Astrocyte (in vitro differentiated cells and primary cell): Measurements from ENCODE around the gene CDH13. TPM values are rescaled to one million over a fixed set of nuclear protein-coding genes. Genes with fewer than 3 reads are reported as not detected.

Source experiments
- DNase-seq: peaks from one replicate; pipeline ENCODE4 v3.0.0-alpha.2; 2010; ENCODE audit warnings: low read depth
- FAIRE-seq: peaks from 2 replicates; lab custom pipeline; 2011; peaks lifted over from hg19 to GRCh38; lab: Jason Lieb, UNC
- H2AFZ ChIP-seq: 2 replicates; pipeline ENCODE4 v1.6.0; 2012; ENCODE audit warnings: low read depth, low read length, inconsistent platforms
- H3K27ac ChIP-seq: 2 replicates; pipeline ENCODE4 v1.5.1; 2011; ENCODE audit warnings: low read depth, low read length, inconsistent platforms
- H3K27me3 ChIP-seq: 2 replicates; pipeline ENCODE4 v1.6.0; 2011; ENCODE audit warnings: low read length, inconsistent platforms; ENCODE audit not compliant: insufficient read depth
- H3K36me3 ChIP-seq: 2 replicates; pipeline ENCODE4 v1.5.1; 2011; ENCODE audit warnings: low read length, inconsistent platforms; ENCODE audit not compliant: insufficient read depth
- H3K4me1 ChIP-seq: 2 replicates; pipeline ENCODE4 v1.5.1; 2011; ENCODE audit warnings: low read length, inconsistent platforms; ENCODE audit not compliant: insufficient read depth
- H3K4me2 ChIP-seq: 2 replicates; pipeline ENCODE4 v1.6.0; 2012; ENCODE audit warnings: low read length, inconsistent platforms
- H3K4me3 ChIP-seq: 2 replicates; pipeline ENCODE4 v1.5.1; 2011; ENCODE audit warnings: low read depth, mild to moderate bottlenecking, low read length, inconsistent platforms; ENCODE audit not compliant: insufficient read depth
- H3K79me2 ChIP-seq: 2 replicates; pipeline ENCODE4 v1.6.0; 2012; ENCODE audit warnings: mild to moderate bottlenecking, low read length, inconsistent platforms; ENCODE audit not compliant: insufficient read depth
- H3K9ac ChIP-seq: 2 replicates; pipeline ENCODE4 v1.6.0; 2012; ENCODE audit warnings: mild to moderate bottlenecking, low read length, inconsistent platforms
- H3K9me3 ChIP-seq: 2 replicates; pipeline ENCODE4 v1.5.1; 2012; ENCODE audit warnings: low read depth, mild to moderate bottlenecking, low read length, inconsistent platforms; ENCODE audit not compliant: insufficient read depth
- H4K20me1 ChIP-seq: 2 replicates; pipeline ENCODE4 v1.6.0; 2012; ENCODE audit warnings: low read length, inconsistent platforms; ENCODE audit not compliant: insufficient read depth
- H3K27ac Mint-ChIP-seq: one replicate; pipeline ENCODE4 v1.8.0; 2021; ENCODE audit warnings: mild to moderate bottlenecking, mixed read lengths; ENCODE audit not compliant: unreplicated experiment
- H3K27me3 Mint-ChIP-seq: one replicate; pipeline ENCODE4 v1.8.0; 2021; ENCODE audit warnings: low read depth, mixed read lengths; ENCODE audit not compliant: unreplicated experiment
- H3K36me3 Mint-ChIP-seq: one replicate; pipeline ENCODE4 v1.8.0; 2021; ENCODE audit warnings: low read depth, mixed read lengths; ENCODE audit not compliant: unreplicated experiment
- H3K4me1 Mint-ChIP-seq: one replicate; pipeline ENCODE4 v1.8.0; 2021; ENCODE audit warnings: low read depth, mixed read lengths; ENCODE audit not compliant: unreplicated experiment
- H3K4me3 Mint-ChIP-seq: one replicate; pipeline ENCODE4 v1.8.0; 2021; ENCODE audit warnings: mild to moderate bottlenecking, moderate library complexity, mixed read lengths; ENCODE audit not compliant: unreplicated experiment
- H3K9me3 Mint-ChIP-seq: one replicate; pipeline ENCODE4 v1.8.0; 2021; ENCODE audit warnings: mild to moderate bottlenecking, mixed read lengths; ENCODE audit not compliant: unreplicated experiment
- CTCF ChIP-seq: IDR thresholded peaks from 2 replicates; pipeline ENCODE4 v1.5.1; 2011; ENCODE audit warnings: low read depth, mild to moderate bottlenecking, inconsistent platforms, low read length, moderate library complexity; ENCODE audit not compliant: insufficient read depth
- EZH2 ChIP-seq: IDR thresholded peaks from 2 replicates; pipeline ENCODE4 v1.6.1; 2012; ENCODE audit warnings: mild to moderate bottlenecking, low read length, inconsistent platforms; ENCODE audit not compliant: insufficient read depth
- total RNA-seq: library from RNA; stranded (reverse); gene quantifications from 2 replicates; pipeline ENCODE4 v1.2.1, GENCODE V29; 2021

CDH13 gene
- total RNA-seq, 1 donor from 2014 or later, result 41.7 TPM

DNA sequence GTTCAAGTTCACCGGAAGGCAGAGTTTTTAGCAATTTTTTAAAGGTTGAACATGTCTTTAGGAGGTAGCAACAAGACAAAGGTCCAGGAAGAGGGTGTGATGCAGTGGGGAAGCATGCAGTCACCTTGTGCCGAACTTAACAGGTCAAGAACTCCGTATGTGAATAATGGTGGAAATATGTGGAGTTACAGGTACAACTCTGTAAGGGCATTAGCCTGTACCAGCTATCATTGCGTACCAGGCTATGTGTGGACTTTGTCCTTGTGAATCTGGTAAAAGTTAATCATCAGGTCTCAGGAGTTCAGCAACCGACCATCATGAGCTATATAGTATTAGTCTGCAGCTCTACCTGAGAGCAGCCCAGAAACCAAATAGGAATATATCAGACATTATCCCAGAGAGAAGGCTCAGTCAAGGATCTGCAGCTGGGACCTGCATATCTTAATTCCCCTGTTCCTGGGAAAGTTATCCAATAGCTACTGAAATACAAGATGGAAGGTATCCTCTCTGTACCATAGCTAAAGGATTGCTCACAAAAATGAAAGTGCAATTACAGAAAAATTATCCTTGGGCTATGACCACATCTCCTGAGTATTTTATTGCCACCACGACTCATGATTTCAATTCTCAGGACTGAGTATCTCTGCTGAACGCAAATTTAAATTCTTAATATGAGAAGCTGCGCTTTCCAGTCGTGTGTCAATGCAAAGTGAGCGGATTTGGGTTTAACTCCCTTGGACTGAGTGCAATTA, 469.3 kb downstream of the CDH13 start:
- no peak overlapping the region for H3K27ac Mint-ChIP-seq
- Histone ChIP-seq H3K4me2 (no peak overlapping the region), H2AFZ (no peak overlapping the region), H3K79me2 (no peaks in the 10 kb centered on the region), H3K4me1 (peaks cover 5% of the 10 kb centered on the region), H3K4me3 (no peak overlapping the region), H3K9me3 (no peaks in the 10 kb centered on the region), H4K20me1 (no peaks in the 10 kb centered on the region), H3K36me3 (no peaks in the 10 kb centered on the region), H3K27me3 (no peaks in the 10 kb centered on the region), H3K27ac (no peak overlapping the region), H3K9ac (no peak overlapping the region)
- peaks cover 2% of the 10 kb centered on the region for H3K27me3 Mint-ChIP-seq
- DNase-seq (peak; percentile 44), FAIRE-seq (no peak)
- no peaks in the 10 kb centered on the region for H3K36me3 Mint-ChIP-seq
- TF ChIP-seq CTCF (no peak), EZH2 (no peak)
- no peak overlapping the region for H3K4me3 Mint-ChIP-seq
- H3K9me3 Mint-ChIP-seq, result peaks cover 5% of the 10 kb centered on the region
- peaks cover 3% of the 10 kb centered on the region for H3K4me1 Mint-ChIP-seq

- no peaks in the 10 kb centered on the region for H3K27me3 ChIP-seq
- H3K4me1 ChIP-seq, result peaks cover 5% of the 10 kb centered on the region
- Mint-ChIP-seq H3K27me3 (peaks cover 2% of the 10 kb centered on the region), H3K27ac (no peak overlapping the region), H3K9me3 (peaks cover 8% of the 10 kb centered on the region), H3K36me3 (no peaks in the 10 kb centered on the region), H3K4me3 (no peak overlapping the region), H3K4me1 (peaks cover 3% of the 10 kb centered on the region)
- no peaks in the 10 kb centered on the region for H4K20me1 ChIP-seq
- no peak overlapping the region for H3K4me3 ChIP-seq
- no peaks in the 10 kb centered on the region for H3K36me3 ChIP-seq
- TF ChIP-seq CTCF (no peak), EZH2 (no peak)
- H3K4me2 ChIP-seq, result no peak overlapping the region
- no peak overlapping the region for H3K9ac ChIP-seq
- no peak overlapping the region for H2AFZ ChIP-seq
- no peaks in the 10 kb centered on the region for H3K9me3 ChIP-seq
- no peak overlapping the region for H3K27ac ChIP-seq
- DNase-seq, result no peak
- no peak for FAIRE-seq
- no peaks in the 10 kb centered on the region for H3K79me2 ChIP-seq
Observed at GRCh38 chr16:83098536-83098935, 471.8 kb downstream of the CDH13 start.

- Histone ChIP-seq H3K27ac (no peak overlapping the region), H2AFZ (no peak overlapping the region), H3K4me2 (no peak overlapping the region), H3K36me3 (no peaks in the 10 kb centered on the region), H3K79me2 (no peaks in the 10 kb centered on the region), H3K9me3 (no peaks in the 10 kb centered on the region), H4K20me1 (no peaks in the 10 kb centered on the region), H3K4me3 (no peak overlapping the region), H3K4me1 (peaks cover 5% of the 10 kb centered on the region), H3K27me3 (no peaks in the 10 kb centered on the region), H3K9ac (no peak overlapping the region)
- Mint-ChIP-seq H3K9me3 (peaks cover 8% of the 10 kb centered on the region), H3K4me3 (no peak overlapping the region), H3K4me1 (peaks cover 3% of the 10 kb centered on the region), H3K27ac (no peak overlapping the region), H3K27me3 (no peaks in the 10 kb centered on the region), H3K36me3 (no peaks in the 10 kb centered on the region)
- TF ChIP-seq EZH2 (no peak), CTCF (no peak)
- no peak for DNase-seq
- no peak for FAIRE-seq
Observed at GRCh38 chr16:83100679-83101078, 473.9 kb downstream of the CDH13 start.
